ENCODE results near the gene MRPS23. TPM values are rescaled to one million over a fixed set of nuclear protein-coding genes. Genes with fewer than 3 reads are reported as not detected.

Gene MRPS23
- total RNA-seq, 1 donor, result 20.1 TPM

DNA sequence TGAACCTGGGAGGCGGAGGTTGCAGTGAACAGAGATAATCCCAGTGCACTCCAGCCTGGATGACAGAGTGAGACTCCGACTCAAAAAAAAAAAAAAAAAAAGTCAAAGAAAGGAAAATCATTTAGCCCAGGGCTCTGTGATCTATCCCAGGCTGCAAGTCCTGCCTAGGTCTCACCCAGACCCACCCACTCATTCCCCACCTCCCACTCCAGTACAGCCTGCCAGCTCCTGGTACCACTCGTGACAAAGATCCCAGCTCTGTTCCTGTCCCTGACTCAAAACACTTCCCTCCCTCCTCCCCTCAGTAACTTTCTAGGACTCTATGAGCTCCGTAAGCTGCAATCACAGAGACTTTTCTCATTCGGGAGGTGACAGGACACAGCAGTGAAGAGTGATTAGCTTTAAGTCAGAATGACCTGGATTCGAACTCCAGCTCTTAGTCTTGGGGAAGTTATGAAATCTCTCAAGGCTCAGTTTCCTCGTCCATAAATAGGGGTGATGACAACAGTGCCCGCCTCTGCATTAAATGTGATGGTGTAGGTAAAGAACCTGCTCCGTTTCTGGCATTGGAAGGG is 28.0 kb upstream of the MRPS23 start:
- no peak for DNase-seq (ENCODE audit: low read depth)
- no peak overlapping the region for H3K4me3 ChIP-seq (ENCODE audit: low read depth, low read length)
- TF ChIP-seq CTCF (IDR thresholded peaks at IDR 0.05; ENCODE audit: insufficient read depth, low read length), result no peak

DNA sequence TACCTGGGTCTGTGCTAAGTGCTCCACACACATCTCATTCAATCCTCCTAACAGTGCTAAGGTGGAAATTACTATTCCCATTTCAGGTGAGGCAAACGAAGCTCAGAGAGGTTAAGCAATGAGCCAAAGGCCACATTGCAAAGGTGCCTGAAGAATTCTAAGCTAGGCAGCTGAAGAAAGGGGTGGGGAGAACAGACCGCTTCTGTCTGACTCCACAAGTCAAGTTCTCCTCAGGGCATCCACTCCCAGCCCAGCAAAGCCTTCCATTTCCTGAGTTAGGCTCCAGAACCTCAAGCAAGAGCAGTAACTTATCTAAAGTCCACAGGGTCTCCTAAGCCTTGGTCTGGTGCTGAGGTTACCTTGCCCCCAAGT is 27.0 kb upstream of the MRPS23 start:
- TF ChIP-seq CTCF (IDR thresholded peaks at IDR 0.05; ENCODE audit: insufficient read depth, low read length), result no peak
- DNase-seq (ENCODE audit: low read depth), result no peak
- no peak overlapping the region for H3K4me3 ChIP-seq (ENCODE audit: low read depth, low read length)

GRCh38 chr17:57876023-57876865 is 26.4 kb upstream of the MRPS23 start:
- DNase-seq (ENCODE audit: low read depth), result no peak
- H3K4me3 ChIP-seq (ENCODE audit: low read depth, low read length), result no peak overlapping the region
- TF ChIP-seq CTCF (IDR thresholded peaks at IDR 0.05; ENCODE audit: insufficient read depth, low read length), result no peak

GRCh38 chr17:57875290-57876022 is 25.6 kb upstream of the MRPS23 start:
- peak; percentile 77 for TF ChIP-seq CTCF (IDR thresholded peaks at IDR 0.05; ENCODE audit: insufficient read depth, low read length)
- H3K4me3 ChIP-seq (ENCODE audit: low read depth, low read length), result peak overlapping the region; percentile 3
- peak; percentile 98 for DNase-seq (ENCODE audit: low read depth)

GRCh38 chr17:57874434-57875289 is 24.8 kb upstream of the MRPS23 start:
- DNase-seq (ENCODE audit: low read depth), result peak; percentile 84
- no peak for TF ChIP-seq CTCF (IDR thresholded peaks at IDR 0.05; ENCODE audit: insufficient read depth, low read length)
- peak overlapping the region; percentile 13 for H3K4me3 ChIP-seq (ENCODE audit: low read depth, low read length)

DNA sequence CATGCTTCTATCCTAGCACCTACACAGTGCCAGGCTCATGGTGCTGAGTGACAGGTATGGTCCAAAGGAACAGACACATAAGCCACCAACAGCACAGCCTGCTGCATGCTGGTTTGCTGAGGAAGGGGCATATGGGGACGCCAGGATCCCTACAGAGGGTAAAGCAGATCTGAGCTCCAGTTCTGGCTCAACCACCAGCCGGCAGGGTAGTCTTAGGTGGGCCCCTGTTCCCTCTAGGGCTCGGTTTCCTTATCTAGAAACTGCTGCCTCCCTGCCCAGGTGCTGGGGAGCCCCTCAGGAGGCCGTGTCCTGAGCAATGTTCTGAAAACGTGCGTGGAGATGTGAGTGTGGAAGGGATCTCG is 24.2 kb upstream of the MRPS23 start:
- no peak for DNase-seq (ENCODE audit: low read depth)
- H3K4me3 ChIP-seq (ENCODE audit: low read depth, low read length), result no peak overlapping the region
- no peak for TF ChIP-seq CTCF (IDR thresholded peaks at IDR 0.05; ENCODE audit: insufficient read depth, low read length)

All from fibroblast of the aortic adventitia (primary cell).